GOT3 (cell line): ENCODE data around the gene MRPS14.
"Not testable (repeated sequence)": the region's sequence is repeated elsewhere in the genome, so short reads cannot be mapped to it uniquely, and the experiment has no call there.

Source experiments
- DNase-seq: peaks from one replicate; lab custom pipeline; 2025; ENCODE audit warnings: mixed read lengths; lab: John Stamatoyannopoulos, UW

The MRPS14 gene

GRCh38 chr1:175023043-175023921, at the start of gene MRPS14:
MRPS14 (minus strand) TSS chr1:175023425; CDS start chr1:175023408, 17 bp downstream.
- DNase-seq = peak; percentile 98

GRCh38 chr1:175072099-175072951, 49.1 kb upstream of the MRPS14 start:
- DNase-seq = peak; percentile 43

- no peak for DNase-seq
These were observed 48.2 kb upstream of the MRPS14 start for GRCh38 chr1:175071276-175071943.

GRCh38 chr1:175070818-175071217, 47.6 kb upstream of the MRPS14 start:
- no peak for DNase-seq

GRCh38 chr1:175067362-175068106, 44.3 kb upstream of the MRPS14 start, which contains the start of gene TNN:
TNN (plus strand) TSS chr1:175067833; CDS start chr1:175077419, 9,586 bp downstream.
- no peak for DNase-seq

GRCh38 chr1:175062858-175063257, 39.6 kb upstream of the MRPS14 start:
- no peak for DNase-seq

- no peak for DNase-seq
These were observed 39.1 kb upstream of the MRPS14 start for GRCh38 chr1:175062339-175062738.

- no peak for DNase-seq
These were observed 31.5 kb upstream of the MRPS14 start for GRCh38 chr1:175054736-175055135.

- DNase-seq = no peak
These were observed 27.8 kb upstream of the MRPS14 start for GRCh38 chr1:175050992-175051391.

GRCh38 chr1:175045519-175045918, 22.3 kb upstream of the MRPS14 start:
- DNase-seq = no peak

GRCh38 chr1:175045097-175045496, 21.9 kb upstream of the MRPS14 start:
- no peak for DNase-seq

GRCh38 chr1:175044591-175044990, 21.4 kb upstream of the MRPS14 start:
- DNase-seq = not testable (repeated sequence)

- DNase-seq = no peak
These were observed 20.6 kb upstream of the MRPS14 start for GRCh38 chr1:175043824-175044223.

GRCh38 chr1:175042650-175043049, 19.4 kb upstream of the MRPS14 start:
- no peak for DNase-seq

GRCh38 chr1:175040324-175040879, 17.2 kb upstream of the MRPS14 start:
- no peak for DNase-seq

GRCh38 chr1:175037416-175037815, 14.2 kb upstream of the MRPS14 start:
- DNase-seq = no peak

- DNase-seq = no peak
These were observed 13.3 kb upstream of the MRPS14 start for GRCh38 chr1:175036476-175036875.

- DNase-seq = no peak
These were observed 12.6 kb upstream of the MRPS14 start for GRCh38 chr1:175035865-175036264.

- DNase-seq = no peak
These were observed 11.6 kb upstream of the MRPS14 start for GRCh38 chr1:175034775-175035174.

GRCh38 chr1:175033953-175034352, 10.7 kb upstream of the MRPS14 start:
- DNase-seq = no peak

- DNase-seq = no peak
These were observed 1.5 kb upstream of the MRPS14 start for GRCh38 chr1:175024773-175025172.
